GM19025 (cell line): Measurements from ENCODE around the gene SIL1.
A peak's percentile ranks its signal among the peaks of the same experiment; 100 is the strongest.
"Not testable (repeated sequence)": the region's sequence is repeated elsewhere in the genome, so short reads cannot be mapped to it uniquely, and the experiment has no call there.

ENCODE experiments used
- ATAC-seq: cut with Tn5 transposase; IDR thresholded peaks from one replicate; pipeline ENCODE4 v1.9.1; 2021; ENCODE audit warnings: mild to moderate bottlenecking, low read depth, moderate library complexity; ENCODE audit not compliant: unreplicated experiment

Gene SIL1

DNA sequence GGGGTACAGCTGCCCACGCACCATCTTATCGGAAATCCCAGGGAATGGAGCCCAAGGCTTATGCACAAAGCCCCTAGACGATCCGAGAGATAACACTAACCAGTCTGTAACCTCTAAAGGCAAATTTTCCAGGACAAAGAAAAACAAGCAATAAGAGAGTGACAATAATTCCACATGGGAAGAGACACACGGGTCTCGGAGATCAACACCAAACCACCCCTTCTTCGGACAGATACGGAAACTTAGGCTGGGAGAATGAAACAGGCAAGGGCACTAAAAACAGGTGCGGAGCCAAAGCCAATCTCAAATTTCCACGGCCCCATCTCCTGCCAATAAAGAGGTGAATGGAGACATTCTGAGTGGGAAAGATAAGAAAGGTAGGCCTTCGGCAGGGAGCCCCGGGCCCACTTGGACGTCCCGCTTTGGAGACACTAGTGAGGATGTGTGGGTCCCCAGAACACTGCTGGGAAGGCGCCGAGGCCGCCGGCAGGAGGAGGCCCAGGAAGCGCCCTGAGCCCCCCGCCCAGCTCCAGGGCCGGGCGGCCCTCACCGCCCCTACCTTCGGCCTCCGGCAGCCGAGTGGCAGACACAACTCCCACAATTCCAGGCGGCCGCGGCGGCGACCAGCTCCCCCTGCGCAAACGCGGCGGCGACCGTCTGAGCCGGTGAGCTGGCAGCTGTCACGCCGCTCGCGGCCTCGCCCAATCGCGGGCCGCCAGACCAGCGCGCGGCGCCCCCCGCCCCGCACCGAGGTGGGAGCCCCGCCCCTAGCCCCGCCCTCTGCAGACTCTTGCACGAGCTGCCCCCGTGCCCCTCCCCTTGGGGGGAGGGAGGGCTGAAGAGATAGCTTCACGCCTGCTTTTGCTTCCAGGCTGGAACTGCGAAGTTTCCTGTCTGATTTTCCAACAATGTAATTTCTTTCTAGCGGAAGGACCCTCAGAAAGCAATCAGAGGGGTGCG lies at the start of gene SIL1:
TSS of gene SIL1 (minus strand) at position 659 of the 960 bp plus-strand sequence. CDS start 70,525 bp downstream, outside the sequence.
- ATAC-seq, result peak; percentile 99

DNA sequence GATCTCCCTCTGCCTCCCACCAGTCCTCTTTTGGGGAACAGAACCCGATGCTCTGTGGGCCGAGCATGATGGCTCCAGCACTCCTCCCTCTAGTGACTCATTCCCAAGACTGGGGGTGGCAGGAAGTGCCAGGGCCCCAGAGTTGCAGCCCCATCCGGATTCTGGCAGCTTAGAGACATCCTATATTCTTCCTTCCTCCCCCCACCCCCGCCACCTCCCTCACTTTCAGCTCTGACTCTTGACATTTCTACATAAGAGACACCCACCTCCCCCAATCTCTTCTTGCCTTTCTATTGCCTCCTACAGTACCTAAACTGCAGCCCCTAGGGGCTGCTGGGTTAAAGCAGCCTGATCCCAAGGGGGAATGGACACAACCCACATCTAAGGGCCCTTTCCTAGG lies 48.2 kb upstream of the SIL1 start:
- ATAC-seq, result no peak

DNA sequence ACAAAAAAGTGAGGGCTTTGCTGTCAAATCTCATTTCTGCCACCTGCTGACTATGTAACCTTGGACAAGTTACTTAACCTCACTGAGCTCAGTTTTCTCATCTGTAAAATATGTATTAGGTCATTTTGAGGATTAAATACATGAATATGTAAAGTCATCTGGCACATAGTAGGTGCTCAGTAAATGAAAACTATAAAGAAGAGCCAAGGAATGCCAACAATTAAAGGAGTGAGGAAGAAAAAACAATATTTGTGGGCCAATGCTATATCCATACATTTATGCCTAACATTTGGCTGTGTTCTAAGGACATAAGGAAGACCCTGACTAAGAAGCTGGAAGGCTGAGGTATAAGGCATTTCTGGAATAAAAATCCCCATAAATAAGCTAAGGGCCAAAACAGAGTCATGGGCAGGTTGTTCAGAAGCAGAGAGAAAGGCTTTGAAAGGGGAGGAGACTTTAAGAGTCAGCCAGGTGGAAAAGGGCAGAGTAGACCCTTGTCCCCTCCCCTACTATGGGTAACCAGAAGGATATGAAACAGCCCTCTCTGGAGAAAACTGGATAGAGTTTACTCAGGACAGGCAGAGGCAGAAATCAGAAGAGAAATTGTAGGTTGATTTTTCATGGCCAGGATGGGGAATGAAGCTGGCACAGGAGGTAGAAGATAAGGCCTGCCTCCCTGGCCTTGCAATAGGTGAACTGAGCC lies 47.6 kb upstream of the SIL1 start:
- no peak for ATAC-seq

DNA sequence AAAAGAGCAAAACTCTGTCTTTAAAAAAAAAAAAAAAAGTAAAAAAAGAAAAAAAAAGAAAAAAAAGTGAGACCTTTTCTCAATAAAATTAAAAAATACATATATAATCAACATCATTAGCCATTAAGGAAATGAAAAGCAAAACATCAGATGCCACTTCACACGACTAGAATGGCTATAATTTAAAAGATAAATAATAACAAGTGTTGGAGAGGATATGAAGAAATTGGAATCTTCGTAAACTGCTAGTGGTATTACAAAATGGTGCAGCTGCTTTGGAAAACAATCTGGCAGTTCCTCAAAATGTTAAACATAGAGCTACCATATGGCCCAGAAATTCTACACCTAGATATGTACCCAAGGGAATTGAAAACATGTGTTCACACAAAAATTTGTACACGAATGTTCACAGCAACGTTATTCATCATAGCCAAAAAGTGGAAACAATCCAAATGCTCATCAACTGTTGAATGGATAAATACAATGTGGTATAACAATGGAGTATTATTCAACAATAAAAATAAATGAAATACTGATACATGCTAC lies 45.3 kb upstream of the SIL1 start:
- no peak for ATAC-seq

DNA sequence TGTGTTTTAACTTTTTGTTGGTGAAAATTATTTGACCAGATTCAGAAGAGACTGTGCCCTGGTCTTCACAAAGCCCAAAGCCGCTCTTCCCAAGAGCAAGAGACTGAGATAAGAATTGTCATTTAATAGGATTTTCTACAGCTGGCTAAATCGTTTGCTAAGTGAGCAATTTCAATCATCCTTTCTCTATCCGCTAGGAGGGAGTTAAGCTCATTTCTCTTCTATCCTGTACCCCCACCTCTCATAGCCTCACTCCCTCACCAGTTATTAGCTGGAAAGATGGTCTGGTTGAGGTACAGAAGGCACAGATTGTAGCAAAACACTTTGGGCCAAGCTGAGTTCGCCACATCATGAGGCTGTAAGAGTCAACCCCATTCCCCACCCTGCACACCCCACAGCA lies 43.0 kb upstream of the SIL1 start:
- no peak for ATAC-seq

- ATAC-seq, result no peak
Measured at GRCh38 chr5:139236479-139236878, 38.3 kb upstream of the SIL1 start.

DNA sequence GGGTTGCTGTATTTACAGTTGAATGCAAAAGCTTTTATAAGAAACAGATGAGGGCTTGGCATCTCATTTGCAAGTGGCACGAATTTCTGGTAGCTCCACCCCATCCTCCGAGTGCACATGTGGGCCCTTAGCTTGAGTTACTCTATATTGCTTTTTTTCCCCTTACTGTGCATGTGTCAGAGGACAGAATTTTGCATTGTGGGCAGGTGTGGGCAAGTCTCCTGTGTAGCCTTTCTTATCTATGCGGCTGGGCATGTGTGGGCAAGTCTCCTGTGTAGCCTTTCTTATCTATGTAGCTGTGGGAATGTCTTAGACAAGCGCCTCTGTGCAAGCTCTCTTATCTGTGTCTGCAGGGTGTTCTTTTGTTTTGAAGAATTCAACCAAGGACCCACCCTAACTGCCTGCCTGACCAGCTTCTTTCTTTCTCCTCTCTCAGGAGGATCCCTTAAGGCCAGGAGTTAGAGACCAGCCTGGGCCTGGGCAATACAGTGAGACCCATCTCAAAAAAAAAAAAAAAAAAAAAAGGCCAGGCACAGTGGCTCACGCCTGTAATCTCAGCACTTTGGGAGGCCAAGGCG lies 34.1 kb upstream of the SIL1 start:
- no peak for ATAC-seq

DNA sequence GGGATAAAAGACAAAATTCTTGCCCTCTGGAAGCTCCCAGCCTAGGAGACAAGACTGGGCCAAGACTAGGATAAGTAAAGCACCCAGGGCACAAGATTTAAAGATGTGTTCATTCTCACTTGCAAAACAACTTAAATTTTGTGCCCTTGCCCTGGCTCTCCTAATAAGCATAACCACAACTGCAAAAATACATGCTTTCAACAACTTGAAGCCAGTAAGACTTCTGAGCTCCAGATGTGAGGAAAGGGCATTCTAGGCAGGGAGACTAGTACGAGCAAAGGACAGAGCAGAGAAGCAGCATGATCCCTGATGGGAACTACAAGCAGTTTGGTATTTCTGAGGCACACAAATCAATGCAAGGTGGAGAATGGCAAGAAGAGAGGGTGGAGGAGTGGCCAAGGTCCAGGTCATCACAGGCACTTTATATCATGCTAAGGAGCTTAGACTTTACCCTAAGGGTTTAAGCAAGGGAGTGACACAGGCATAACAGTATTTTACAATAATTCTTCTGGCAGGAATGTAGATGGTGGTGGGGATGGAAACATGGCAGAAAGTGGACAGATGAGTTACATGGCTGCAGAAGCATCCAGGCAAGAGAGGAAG lies 30.1 kb upstream of the SIL1 start:
- no peak for ATAC-seq

DNA sequence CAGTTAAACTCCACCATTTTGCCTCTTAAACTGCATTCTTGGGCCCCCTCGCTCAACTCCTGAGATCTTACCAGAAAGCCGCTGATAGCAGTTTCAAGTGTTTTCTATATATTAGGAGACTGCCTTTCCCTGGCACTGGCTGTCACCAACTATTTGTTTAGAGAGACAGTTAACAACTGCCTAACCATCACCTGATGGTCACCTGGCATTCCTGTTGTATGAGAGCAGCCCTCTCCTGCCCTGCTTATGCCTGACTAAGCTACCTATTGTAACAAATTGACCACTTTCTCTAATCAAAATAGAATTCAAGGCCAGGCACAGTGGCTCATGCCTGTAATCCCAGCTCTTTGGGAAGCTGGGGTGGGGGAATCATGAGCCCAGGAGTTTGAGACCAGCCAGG lies 28.0 kb upstream of the SIL1 start:
- no peak for ATAC-seq

DNA sequence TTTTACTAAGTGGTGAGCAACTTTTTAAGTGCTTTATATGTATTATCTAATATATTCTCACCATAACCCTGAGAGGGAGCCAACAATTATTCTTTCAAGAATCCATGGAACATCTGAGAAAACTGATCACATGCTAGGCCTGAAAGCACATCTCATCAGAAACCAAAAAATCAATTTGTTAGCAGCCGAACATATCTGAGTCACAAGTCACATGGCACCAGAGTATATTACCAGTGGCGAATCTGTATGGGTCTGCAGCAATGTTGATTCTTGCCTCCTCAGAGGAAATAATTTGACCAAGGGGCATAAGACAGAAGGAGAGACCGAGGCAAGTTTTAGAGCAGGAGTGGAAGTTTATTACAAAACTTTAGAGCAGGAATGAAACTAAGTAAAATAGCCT lies 25.3 kb upstream of the SIL1 start:
- no peak for ATAC-seq

- ATAC-seq, result no peak
Measured at GRCh38 chr5:139222346-139222745, 24.2 kb upstream of the SIL1 start.

- ATAC-seq, result not testable (repeated sequence)
Measured at GRCh38 chr5:139218038-139218437, 19.9 kb upstream of the SIL1 start.

- ATAC-seq, result no peak
Measured at GRCh38 chr5:139215107-139215975, 17.2 kb upstream of the SIL1 start.

DNA sequence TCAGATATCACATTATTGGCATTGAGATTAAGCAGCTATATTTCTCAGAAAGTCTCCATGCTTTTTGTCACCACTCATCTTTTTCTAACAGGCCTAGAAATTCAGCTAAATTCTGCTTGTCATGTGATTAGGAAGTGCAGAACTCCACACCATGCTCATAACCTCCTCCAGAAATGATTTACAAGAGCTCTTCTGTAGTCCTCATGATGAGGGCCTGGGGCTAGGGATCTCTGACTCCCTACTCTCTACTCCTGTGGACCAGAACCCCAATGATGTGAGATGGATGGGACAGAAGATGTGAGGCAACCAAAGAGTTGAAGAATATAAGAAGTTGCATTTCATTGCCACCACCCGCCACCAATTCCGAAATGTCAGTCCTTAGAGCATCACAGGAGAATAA lies 16.5 kb upstream of the SIL1 start:
- no peak for ATAC-seq

DNA sequence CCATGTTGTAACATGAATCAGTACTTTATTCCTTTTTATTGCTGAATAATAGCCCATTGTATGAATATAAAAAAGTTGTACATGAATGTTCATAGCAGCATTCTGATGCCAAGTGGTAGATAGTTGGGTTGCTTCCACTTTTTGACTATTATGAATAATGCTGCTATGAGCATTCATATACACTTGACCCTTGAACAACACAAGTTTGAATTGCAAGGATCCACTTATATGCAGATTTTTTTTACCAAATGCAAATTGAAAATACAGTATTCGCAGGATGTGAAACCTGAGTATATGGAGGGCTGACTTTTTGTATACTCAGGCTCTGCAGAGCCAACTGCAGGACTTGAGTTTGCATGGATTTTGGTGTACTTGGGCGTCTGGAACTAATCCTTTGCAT lies 14.7 kb upstream of the SIL1 start:
- no peak for ATAC-seq

- ATAC-seq, result no peak
Measured at GRCh38 chr5:139212486-139212885, 14.3 kb upstream of the SIL1 start.

- no peak for ATAC-seq
Measured at GRCh38 chr5:139210585-139210984, 12.4 kb upstream of the SIL1 start.

DNA sequence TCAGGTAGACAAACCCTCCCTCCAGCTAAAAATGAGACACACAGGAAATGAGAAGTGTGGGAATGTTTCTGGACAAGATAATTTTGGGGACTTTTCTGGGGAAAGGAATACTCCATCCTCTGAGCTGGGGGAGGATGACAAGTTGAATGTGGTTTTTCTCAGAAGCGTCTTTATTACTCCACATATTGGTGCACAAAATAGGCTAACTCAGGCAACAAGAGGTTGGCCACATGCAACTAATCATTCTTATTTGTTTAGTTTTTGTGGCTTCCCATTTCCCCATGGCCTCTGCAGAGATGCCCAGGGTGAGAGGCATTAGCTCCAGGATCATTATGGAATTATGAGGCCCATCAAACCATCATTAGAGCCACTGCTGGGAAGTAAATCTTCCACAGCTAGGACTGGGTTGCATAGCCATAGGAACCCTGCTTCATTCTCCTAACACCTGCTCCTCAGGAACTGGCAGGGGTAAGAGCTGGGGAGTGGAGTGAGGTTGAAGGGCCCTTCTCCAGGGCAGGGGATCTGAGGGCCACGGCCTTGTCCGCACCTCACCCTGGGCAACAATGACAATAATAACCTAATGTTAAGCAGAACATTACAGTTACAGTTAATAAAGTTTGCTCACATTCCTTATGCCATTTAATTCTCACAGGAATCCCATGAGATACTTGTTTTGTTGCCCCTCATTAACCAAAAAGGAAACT lies 9.3 kb upstream of the SIL1 start:
- no peak for ATAC-seq

- ATAC-seq, result no peak
Measured at GRCh38 chr5:139205586-139205985, 7.4 kb upstream of the SIL1 start.
